Neural progenitor cell (in vitro differentiated cells): ENCODE measurements around the gene ZMYND8. TPM values are rescaled to one million over a fixed set of nuclear protein-coding genes. Genes with fewer than 3 reads are reported as not detected.
A peak's percentile ranks its signal among the peaks of the same experiment; 100 is the strongest.

ENCODE experiments used
- DNase-seq: peaks from one replicate; pipeline ENCODE4 v3.0.0-alpha.2; 2016; ENCODE audit warnings: low spot score
- H2AFZ ChIP-seq: fragments of 200-600 bp; sonication (generic); replicated peaks from 2 replicates; pipeline ENCODE4 v1.6.1; 2016; ENCODE audit warnings: antibody characterized with exemption
- H3F3A ChIP-seq: fragments of 200-600 bp; sonication (generic); 2 replicates; pipeline ENCODE4 v1.6.1; 2016; ENCODE audit warnings: antibody characterized with exemption, low read depth
- H3K27ac ChIP-seq: fragments of 200-600 bp; sonication (generic); 2 replicates; pipeline ENCODE4 v1.5.1; 2016; ENCODE audit warnings: mild to moderate bottlenecking
- H3K27me3 ChIP-seq: fragments of 200-600 bp; sonication (generic); 2 replicates; pipeline ENCODE4 v1.6.1; 2016; ENCODE audit warnings: mild to moderate bottlenecking, moderate library complexity
- H3K36me3 ChIP-seq: fragments of 200-600 bp; sonication (generic); 2 replicates; pipeline ENCODE4 v1.5.1; 2016
- H3K4me1 ChIP-seq: fragments of 200-600 bp; sonication (generic); 2 replicates; pipeline ENCODE4 v1.6.1; 2016; ENCODE audit warnings: mixed run types
- H3K4me2 ChIP-seq: fragments of 200-600 bp; sonication (generic); 2 replicates; pipeline ENCODE4 v1.6.1; 2016
- H3K4me3 ChIP-seq: fragments of 200-600 bp; sonication (generic); 2 replicates; pipeline ENCODE4 v1.5.1; 2016
- H3K79me2 ChIP-seq: fragments of 200-600 bp; sonication (generic); 2 replicates; pipeline ENCODE4 v1.6.1; 2016; ENCODE audit warnings: low read depth
- H3K9ac ChIP-seq: fragments of 200-600 bp; sonication (generic); 2 replicates; pipeline ENCODE4 v1.6.1; 2016
- H3K9me3 ChIP-seq: fragments of 200-600 bp; sonication (generic); 2 replicates; pipeline ENCODE4 v1.5.1; 2016; ENCODE audit warnings: low read depth
- H4K20me1 ChIP-seq: fragments of 200-600 bp; sonication (generic); 2 replicates; pipeline ENCODE4 v1.6.1; 2016; ENCODE audit warnings: low read depth
- H3K27ac Mint-ChIP-seq: 3 replicates; pipeline ENCODE4 v1.8.0; 2021; ENCODE audit warnings: mixed read lengths
- H3K27me3 Mint-ChIP-seq: 2 replicates; pipeline ENCODE4 v1.8.0; 2022; ENCODE audit warnings: low read depth, mild to moderate bottlenecking, inconsistent platforms, moderate library complexity, mixed read lengths; ENCODE audit not compliant: insufficient read depth
- H3K36me3 Mint-ChIP-seq: 3 replicates; pipeline ENCODE4 v1.8.0; 2021; ENCODE audit warnings: mixed read lengths
- H3K4me1 Mint-ChIP-seq: 3 replicates; pipeline ENCODE4 v1.8.0; 2021; ENCODE audit warnings: mixed read lengths
- H3K4me3 Mint-ChIP-seq: 3 replicates; pipeline ENCODE4 v1.8.0; 2021; ENCODE audit warnings: mild to moderate bottlenecking, moderate library complexity, mixed read lengths
- H3K9me3 Mint-ChIP-seq: 3 replicates; pipeline ENCODE4 v1.8.0; 2020; ENCODE audit warnings: mixed read lengths
- CTCF ChIP-seq: fragments of 200-600 bp; sonication (generic); IDR thresholded peaks from 2 replicates; pipeline ENCODE4 v1.5.1; 2017; ENCODE audit warnings: antibody characterized with exemption, mild to moderate bottlenecking
- EZH2 ChIP-seq: fragments of 200-600 bp; sonication (generic); IDR thresholded peaks from 2 replicates; pipeline ENCODE4 v1.6.1; 2017; ENCODE audit warnings: antibody characterized with exemption, mild to moderate bottlenecking, moderate library complexity
- EZH2phosphoT487 ChIP-seq: fragments of 200-600 bp; sonication (generic); IDR thresholded peaks from 2 replicates; pipeline ENCODE4 v1.6.1; 2017; ENCODE audit warnings: antibody characterized with exemption
- total RNA-seq: library from RNA; depleted of rRNA; stranded (reverse); fragments of >200 nt; gene quantifications from 2 replicates; pipeline ENCODE4 v1.2.3, GENCODE V29; 2015; ENCODE audit warnings: low replicate concordance

The ZMYND8 gene
- total RNA-seq, result 59.0 and 59.4 TPM in 2 replicates

DNA sequence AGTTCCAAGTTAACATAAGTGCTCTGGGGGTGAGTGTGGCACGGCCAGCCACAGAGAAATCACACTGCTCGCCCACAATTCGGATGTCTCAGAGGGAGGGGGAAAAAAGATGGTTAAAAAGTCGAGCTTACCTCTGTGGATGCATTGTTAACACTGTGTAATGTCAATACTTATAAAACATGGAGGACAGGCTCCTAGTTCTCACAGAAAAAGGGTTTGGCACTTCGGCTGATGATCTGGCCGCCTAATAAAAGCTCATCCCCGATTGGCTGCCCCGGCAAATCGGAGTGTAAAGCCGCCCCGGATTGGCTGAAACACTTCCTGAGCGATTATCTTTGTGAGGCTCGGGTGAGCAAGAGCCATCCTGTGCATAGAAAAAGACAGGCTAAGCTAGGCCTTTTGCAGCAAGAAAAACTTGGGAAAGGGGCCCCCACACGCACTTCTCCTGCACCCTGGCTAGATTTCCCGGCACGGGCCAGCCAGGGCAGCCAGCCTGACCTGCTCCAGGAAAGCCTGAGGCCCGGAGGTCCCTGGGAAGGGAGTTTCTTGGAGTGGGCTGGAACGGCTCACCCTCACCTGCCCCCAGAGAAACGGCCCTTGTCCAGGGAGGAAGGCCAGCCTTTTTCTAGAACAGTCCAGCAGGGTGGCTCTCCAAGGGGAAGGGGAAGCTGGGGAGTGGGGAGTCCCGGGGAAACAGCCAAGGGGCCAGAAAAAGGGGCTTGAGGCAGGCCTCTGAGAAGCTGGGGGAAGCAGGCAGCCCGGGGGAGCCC is at the start of gene ZMYND8:
TSS of gene ZMYND8 (minus strand) at position 174 of the 770 bp plus-strand sequence. CDS start at position 145, 29 bp downstream.
- peaks cover 59% of the 10 kb centered on the region for H3K4me1 Mint-ChIP-seq
- H3K27me3 ChIP-seq, result no peaks in the 10 kb centered on the region
- H3K4me2 ChIP-seq, result peak within 1 kb of the TSS; percentile 80
- no peaks in the 10 kb centered on the region for H3K9me3 ChIP-seq
- H3K36me3 Mint-ChIP-seq, result no peaks in the 10 kb centered on the region
- H3K9ac ChIP-seq, result peak within 1 kb of the TSS; percentile 27
- H3K79me2 ChIP-seq, result peaks cover 87% of the 10 kb centered on the region
- H3K27me3 Mint-ChIP-seq, result peaks cover 3% of the 10 kb centered on the region
- H3K36me3 ChIP-seq, result no peaks in the 10 kb centered on the region
- H3K27ac ChIP-seq, result peak within 1 kb of the TSS; percentile 98
- H3K27ac Mint-ChIP-seq, result no peak within 1 kb of the TSS
- H2AFZ ChIP-seq, result no peak within 1 kb of the TSS
- no peaks in the 10 kb centered on the region for H4K20me1 ChIP-seq
- peak within 1 kb of the TSS; percentile 44 for H3K4me3 ChIP-seq
- H3K9me3 Mint-ChIP-seq, result no peaks in the 10 kb centered on the region
- peak within 1 kb of the TSS; percentile 77 for H3K4me3 Mint-ChIP-seq
- H3F3A ChIP-seq, result peaks cover 87% of the 10 kb centered on the region
- TF ChIP-seq EZH2 (no peak), EZH2phosphoT487 (no peak), CTCF (no peak)
- peaks cover 96% of the 10 kb centered on the region for H3K4me1 ChIP-seq
- DNase-seq, result peak; percentile 86

DNA sequence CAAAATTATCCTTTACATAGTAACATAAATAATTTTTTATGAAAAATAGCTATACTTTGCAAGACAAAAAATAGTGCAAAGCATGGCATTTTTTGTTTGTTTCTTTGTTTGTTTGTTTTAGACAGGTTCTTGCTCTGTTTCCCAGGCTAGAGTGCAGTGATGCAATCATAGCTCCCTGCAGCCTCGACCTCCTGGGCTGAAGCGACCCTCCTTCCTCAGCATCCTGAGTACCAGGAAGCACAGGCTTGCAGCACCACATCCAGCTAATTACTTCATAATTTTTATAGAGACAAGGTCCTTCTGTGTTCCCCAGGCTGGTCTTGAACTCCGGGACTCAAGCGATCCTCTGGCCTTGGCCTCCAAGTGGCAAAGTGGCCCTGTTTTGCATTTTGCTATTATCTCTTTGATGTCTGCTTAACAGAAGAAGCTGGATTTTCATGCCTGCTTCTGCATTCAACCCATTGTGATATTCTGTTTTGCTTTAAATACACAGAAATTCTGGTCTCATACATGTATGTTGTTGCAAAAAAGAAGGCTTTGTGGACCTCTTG is 49.4 kb upstream of the ZMYND8 start:
- H3K4me3 ChIP-seq, result no peak overlapping the region
- no peaks in the 10 kb centered on the region for H3F3A ChIP-seq
- Mint-ChIP-seq H3K27me3 (peaks cover 3% of the 10 kb centered on the region), H3K27ac (no peak overlapping the region), H3K4me3 (no peak overlapping the region), H3K9me3 (no peaks in the 10 kb centered on the region), H3K36me3 (no peaks in the 10 kb centered on the region), H3K4me1 (no peaks in the 10 kb centered on the region)
- H3K4me2 ChIP-seq, result no peak overlapping the region
- H3K79me2 ChIP-seq, result no peaks in the 10 kb centered on the region
- no peaks in the 10 kb centered on the region for H3K4me1 ChIP-seq
- TF ChIP-seq EZH2phosphoT487, result no peak
- no peak for TF ChIP-seq EZH2
- no peak for TF ChIP-seq CTCF
- H3K36me3 ChIP-seq, result no peaks in the 10 kb centered on the region
- no peaks in the 10 kb centered on the region for H3K9me3 ChIP-seq
- no peaks in the 10 kb centered on the region for H3K27me3 ChIP-seq
- no peak overlapping the region for H3K27ac ChIP-seq
- no peaks in the 10 kb centered on the region for H4K20me1 ChIP-seq
- H3K9ac ChIP-seq, result no peak overlapping the region
- no peak overlapping the region for H2AFZ ChIP-seq
- DNase-seq, result no peak

DNA sequence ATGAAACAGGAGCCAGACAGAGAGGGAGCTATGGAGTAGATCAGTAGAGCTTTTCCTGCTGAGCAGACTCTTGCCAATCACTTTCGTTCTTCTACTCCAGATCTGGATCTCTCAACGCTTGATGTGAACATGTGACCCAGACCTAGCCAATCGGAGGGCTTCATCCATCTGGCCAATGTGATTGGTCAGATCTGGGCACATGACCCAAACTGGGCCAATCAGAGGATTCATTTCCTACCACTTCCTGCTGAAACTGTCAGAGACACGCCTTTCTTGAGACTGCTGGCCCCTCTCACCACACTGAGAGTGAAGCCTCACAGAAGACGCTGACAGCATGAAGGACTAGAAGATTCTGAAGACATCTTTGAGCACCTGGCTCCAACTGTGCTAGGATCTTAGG is 44.2 kb upstream of the ZMYND8 start:
- H2AFZ ChIP-seq, result no peak overlapping the region
- no peak overlapping the region for H3K4me3 Mint-ChIP-seq
- peaks cover 3% of the 10 kb centered on the region for H3K27me3 Mint-ChIP-seq
- H3K4me1 Mint-ChIP-seq, result no peaks in the 10 kb centered on the region
- no peaks in the 10 kb centered on the region for H3K79me2 ChIP-seq
- no peak for DNase-seq
- H3K36me3 Mint-ChIP-seq, result no peaks in the 10 kb centered on the region
- H3K9me3 ChIP-seq, result no peaks in the 10 kb centered on the region
- no peak overlapping the region for H3K4me2 ChIP-seq
- H3F3A ChIP-seq, result no peaks in the 10 kb centered on the region
- no peaks in the 10 kb centered on the region for H4K20me1 ChIP-seq
- no peak overlapping the region for H3K4me3 ChIP-seq
- H3K27me3 ChIP-seq, result no peaks in the 10 kb centered on the region
- no peaks in the 10 kb centered on the region for H3K9me3 Mint-ChIP-seq
- no peaks in the 10 kb centered on the region for H3K4me1 ChIP-seq
- no peaks in the 10 kb centered on the region for H3K36me3 ChIP-seq
- H3K27ac Mint-ChIP-seq, result no peak overlapping the region
- H3K9ac ChIP-seq, result no peak overlapping the region
- no peak overlapping the region for H3K27ac ChIP-seq
- TF ChIP-seq EZH2 (no peak), CTCF (no peak), EZH2phosphoT487 (no peak)
